Central memory CD4-positive, alpha-beta T cell (primary cell): Measurements from ENCODE around the gene LYSET.
"Not testable (repeated sequence)": the region's sequence is repeated elsewhere in the genome, so short reads cannot be mapped to it uniquely, and the experiment has no call there.

Experiments used
- DNase-seq: peaks from one replicate; pipeline ENCODE4 v3.0.0; 2022
- total RNA-seq, 3 experiments: gene quantifications; one replicate each; lab custom pipeline; 2026; lab: John Stamatoyannopoulos, UW

Gene LYSET
- total RNA-seq: 5.8 to 8.5 (median 7.0) reads per million in 3 experiments

GRCh38 chr14:93184391-93185348, at the start of gene LYSET, which contains the start of gene MOAP1:
LYSET (plus strand) TSS chr14:93185317; CDS start chr14:93185406, 89 bp downstream.
MOAP1 (minus strand) TSS chr14:93184897; CDS start chr14:93184242, 655 bp downstream.
- peak; percentile 93 for DNase-seq

- DNase-seq: no peak
Measured at GRCh38 chr14:93135399-93135798, 49.7 kb upstream of the LYSET start.

GRCh38 chr14:93136009-93136408, 49.1 kb upstream of the LYSET start:
- no peak for DNase-seq

- DNase-seq: not testable (repeated sequence)
Measured at GRCh38 chr14:93136508-93136907, 48.6 kb upstream of the LYSET start.

- DNase-seq: no peak
Measured at GRCh38 chr14:93137864-93138263, 47.3 kb upstream of the LYSET start.

- no peak for DNase-seq
Measured at GRCh38 chr14:93142854-93143652, 42.1 kb upstream of the LYSET start.

GRCh38 chr14:93146119-93146518, 39.0 kb upstream of the LYSET start:
- no peak for DNase-seq

GRCh38 chr14:93148979-93149378, 36.1 kb upstream of the LYSET start:
- DNase-seq: no peak

GRCh38 chr14:93150227-93151208, 34.6 kb upstream of the LYSET start:
- DNase-seq: no peak

GRCh38 chr14:93153121-93153520, 32.0 kb upstream of the LYSET start:
- no peak for DNase-seq

- DNase-seq: no peak
Measured at GRCh38 chr14:93155667-93156066, 29.4 kb upstream of the LYSET start.

GRCh38 chr14:93156693-93157369, 28.3 kb upstream of the LYSET start:
- no peak for DNase-seq

GRCh38 chr14:93158349-93158748, 26.8 kb upstream of the LYSET start:
- DNase-seq: not testable (repeated sequence)

- not testable (repeated sequence) for DNase-seq
Measured at GRCh38 chr14:93159625-93160352, 25.3 kb upstream of the LYSET start.

- no peak for DNase-seq
Measured at GRCh38 chr14:93160353-93160801, 24.7 kb upstream of the LYSET start.

- no peak for DNase-seq
Measured at GRCh38 chr14:93161411-93161940, 23.6 kb upstream of the LYSET start.

- DNase-seq: no peak
Measured at GRCh38 chr14:93163564-93163963, 21.6 kb upstream of the LYSET start.

- DNase-seq: not testable (repeated sequence)
Measured at GRCh38 chr14:93165271-93166265, 19.5 kb upstream of the LYSET start.

GRCh38 chr14:93168610-93169009, 16.5 kb upstream of the LYSET start:
- DNase-seq: not testable (repeated sequence)
